Measurements from ENCODE around the gene TBC1D8. TPM values are rescaled to one million over a fixed set of nuclear protein-coding genes. Genes with fewer than 3 reads are reported as not detected.

The TBC1D8 gene
- total and polyA plus RNA-seq, 9 of the 15 experiments (the other 6 are each of a cell fraction or from before 2014, with no cell fraction given) = 0.36 to 1.3 (median 0.82) TPM

GRCh38 chr2:101153077-101153707, 2.0 kb upstream of the TBC1D8 start:
- intact Hi-C loops (cut with micrococcal nuclease) = loop anchor here (2.0 to 5.0 kb wide), 3 partner anchors 99 to 140 kb away; partner anchors contain the start of gene CNOT11
- H3K27me3 ChIP-seq (ENCODE audit: control insufficient read depth in 2 of 2, insufficient read depth in 2 of 2, low read length in 2 of 2) = peaks cover 28 to 58% of the 10 kb centered on the region in 2 experiments
- no peak overlapping the region for H2AFZ ChIP-seq (ENCODE audit: low read depth, low read length)
- no peak overlapping the region for H3K4me3 ChIP-seq
- CTCF ChIA-PET (ENCODE audit: low intra/inter-chr PET ratio) = interaction anchor here (1.2 to 3.5 kb wide), 2 partner anchors 117 to 140 kb away, joined by 4 to 17 read pairs; no protein-coding TSS in a partner anchor
- ATAC-seq = no peak
- in situ Hi-C loops (cut with MboI) = no loop called here
- no peak overlapping the region for H3K4me2 ChIP-seq (ENCODE audit: insufficient read depth, low read length)
- no peaks in the 10 kb centered on the region for H4K20me1 ChIP-seq (replicated peaks; ENCODE audit: control insufficient read depth, insufficient read depth, low read length)
- H3K9ac ChIP-seq (ENCODE audit: insufficient read depth in 1 of 2, low read depth in 2 of 2, low read length in 2 of 2) = no peak overlapping the region
- DNase-seq (ENCODE audit: extremely low read depth in 1 of 4, low spot score in 3 of 4) = no peak
- no peak for FAIRE-seq
- H3K9me3 ChIP-seq (replicated peaks; ENCODE audit: control insufficient read depth, insufficient read depth, low read depth, low read length) = no peaks in the 10 kb centered on the region
- POLR2A ChIA-PET = no interaction called here
- no peaks in the 10 kb centered on the region for H3K36me3 ChIP-seq (ENCODE audit: control insufficient read depth, insufficient read depth, low read length)
- BruUV-seq (replicated peaks) = no TSS peak
- peaks cover 2 to 15% of the 10 kb centered on the region in 2 experiments; a peak in 4 of 5 replicates for H3K4me1 ChIP-seq (replicated peaks in 1 of 2; ENCODE audit: control insufficient read depth in 2 of 2, insufficient read depth in 2 of 2, low read length in 2 of 2)
- H3K27ac ChIP-seq (ENCODE audit: extremely low read depth, low read depth, low read length) = no peak overlapping the region
- no peaks in the 10 kb centered on the region for H3K9me1 ChIP-seq (ENCODE audit: control insufficient read depth, insufficient read depth, low read length)
- no peaks in the 10 kb centered on the region for H3K79me2 ChIP-seq (ENCODE audit: control insufficient read depth, insufficient read depth, low read length)
- WGBS (ENCODE audit: insufficient coverage, low coverage, missing lambda C conversion rate) = 33% methylated on average over 9 of the region's 9 CpGs
- TF ChIP-seq ZNF175 (CRISPR knock-in tag; IDR thresholded peaks at IDR 0.05; ENCODE audit: low read depth) (no peak), ZNF436 (CRISPR knock-in tag; IDR thresholded peaks at IDR 0.05) (no peak), ZNF561 (CRISPR knock-in tag; conservative IDR thresholded peaks at IDR 0.05) (no peak), SAFB2 (IDR thresholded peaks at IDR 0.05; ENCODE audit: borderline replicate concordance, low read depth, low read length, severe bottlenecking) (no peak), ZNF274 (IDR thresholded peaks at IDR 0.05; ENCODE audit: borderline replicate concordance, low read depth, low read length) (no peak), FOXP1 (CRISPR knock-in tag; IDR thresholded peaks at IDR 0.05) (no peak), PTTG1 (tag; IDR thresholded peaks at IDR 0.05; ENCODE audit: low read depth) (no peak), BCOR (IDR thresholded peaks at IDR 0.05) (no peak), DMBX1 (CRISPR knock-in tag; IDR thresholded peaks at IDR 0.05; ENCODE audit: borderline replicate concordance) (no peak), ZSCAN29 (IDR thresholded peaks at IDR 0.05) (no peak), GTF2E2 (tag; IDR thresholded peaks at IDR 0.05) (no peak)

Data from K562 (cell line).